NCI-H345 (cell line): ENCODE data around the gene CENATAC.
"Not testable (repeated sequence)": the region's sequence is repeated elsewhere in the genome, so short reads cannot be mapped to it uniquely, and the experiment has no call there.

Experiments used
- DNase-seq: peaks from one replicate; lab custom pipeline; 2025; lab: John Stamatoyannopoulos, UW

Gene CENATAC

GRCh38 chr11:118997627-118998387 lies at the start of gene CENATAC:
Gene CENATAC, plus strand, starts transcription at chr11:118998138. Its CDS starts 60 bp downstream, at chr11:118998198.
- DNase-seq: peak; percentile 94

GRCh38 chr11:118953265-118953664 lies 44.7 kb upstream of the CENATAC start:
- peak; percentile 85 for DNase-seq

- peak; percentile 24 for DNase-seq
Observed at GRCh38 chr11:118953976-118954375, 44.0 kb upstream of the CENATAC start.

- peak; percentile 73 for DNase-seq
Observed at GRCh38 chr11:118956094-118956846, 41.7 kb upstream of the CENATAC start, which contains the start of gene UPK2. Gene UPK2, plus strand, starts transcription at chr11:118956298. Its CDS starts 53 bp downstream, at chr11:118956351.

- DNase-seq: no peak
Observed at GRCh38 chr11:118956847-118957469, 41.0 kb upstream of the CENATAC start.

GRCh38 chr11:118957549-118957948 lies 40.4 kb upstream of the CENATAC start:
- DNase-seq: no peak

GRCh38 chr11:118957968-118958367 lies 40.0 kb upstream of the CENATAC start:
- no peak for DNase-seq

- DNase-seq: no peak
Observed at GRCh38 chr11:118958577-118958976, 39.4 kb upstream of the CENATAC start.

- DNase-seq: no peak
Observed at GRCh38 chr11:118961189-118961588, 36.7 kb upstream of the CENATAC start.

- no peak for DNase-seq
Observed at GRCh38 chr11:118961591-118961990, 36.3 kb upstream of the CENATAC start.

GRCh38 chr11:118969508-118969907 lies 28.4 kb upstream of the CENATAC start:
- not testable (repeated sequence) for DNase-seq

GRCh38 chr11:118971646-118972045 lies 26.3 kb upstream of the CENATAC start, which contains the start of gene FOXR1:
Gene FOXR1, plus strand, starts transcription at chr11:118971761. Its CDS starts 171 bp downstream, at chr11:118971932.
- DNase-seq: no peak

- no peak for DNase-seq
Observed at GRCh38 chr11:118973985-118974384, 24.0 kb upstream of the CENATAC start.

GRCh38 chr11:118975771-118976709 lies 21.9 kb upstream of the CENATAC start:
- DNase-seq: peak; percentile 13

GRCh38 chr11:118979434-118979833 lies 18.5 kb upstream of the CENATAC start:
- DNase-seq: no peak

GRCh38 chr11:118980191-118980881 lies 17.6 kb upstream of the CENATAC start:
- DNase-seq: no peak

- not testable (repeated sequence) for DNase-seq
Observed at GRCh38 chr11:118984337-118984736, 13.6 kb upstream of the CENATAC start.

- no peak for DNase-seq
Observed at GRCh38 chr11:118984825-118985224, 13.1 kb upstream of the CENATAC start.

GRCh38 chr11:118988280-118988679 lies 9.7 kb upstream of the CENATAC start:
- peak; percentile 73 for DNase-seq

GRCh38 chr11:118991486-118992038 lies 6.4 kb upstream of the CENATAC start:
- not testable (repeated sequence) for DNase-seq
